ENCODE measurements around the gene PELI2.

DNA sequence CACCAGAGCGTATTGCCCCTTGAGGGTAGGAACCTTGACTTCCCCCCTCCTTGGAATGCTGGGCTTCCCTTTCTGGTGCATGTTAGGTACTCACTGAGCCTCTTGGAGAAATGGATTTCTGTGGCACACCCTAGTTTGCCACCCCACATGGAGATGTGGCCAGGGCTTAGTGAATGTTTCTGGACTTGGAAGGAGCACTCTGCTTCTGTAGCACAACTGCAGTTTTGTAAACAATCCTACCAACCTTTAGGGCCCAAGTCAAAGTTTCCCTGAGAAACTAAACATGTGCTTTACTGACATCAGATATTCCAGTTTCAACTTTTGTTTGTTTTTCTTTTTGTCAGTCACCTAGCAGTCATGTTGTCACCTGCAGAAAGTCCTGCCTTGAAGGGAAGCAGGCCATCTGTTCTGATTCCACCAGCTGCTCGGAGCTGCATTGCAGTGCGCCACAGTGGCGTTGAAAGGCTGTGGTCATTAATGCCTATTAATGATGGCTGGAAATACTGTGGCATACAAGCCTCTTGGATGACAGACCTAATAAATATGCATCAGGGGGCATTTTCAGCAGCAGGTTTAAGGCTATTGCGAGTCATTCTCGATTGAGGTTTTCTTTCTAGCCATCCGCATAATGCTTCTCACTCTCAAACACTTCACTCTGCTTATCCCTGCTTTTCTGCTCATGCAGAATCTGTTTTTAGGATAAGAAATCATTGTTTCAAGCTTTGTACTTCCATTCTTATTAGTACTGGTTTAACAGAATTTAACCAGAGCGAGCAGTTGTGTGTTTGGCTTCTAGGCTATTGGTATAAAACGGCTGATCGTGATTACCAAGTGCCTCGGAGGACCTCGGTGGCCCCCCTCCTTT is 7.8 kb downstream of the PELI2 start:
- TF ChIP-seq CTCF (IDR thresholded peaks at IDR 0.05) (no peak), POLR2A (IDR thresholded peaks at IDR 0.05) (no peak)
